Fibroblast of lung (primary cell): ENCODE data around the gene ZNF600.

ENCODE experiments used
- EZH2 ChIP-seq: IDR thresholded peaks from 2 replicates; pipeline ENCODE4 v1.5.1; 2012; ENCODE audit warnings: low read length, control low read depth, mild to moderate bottlenecking; ENCODE audit errors: missing control alignments
- TF ChIP-seq, protein P1 (sequence below), 2 donors: IDR thresholded peaks in 1 of 2; conservative IDR thresholded peaks in 1 of 2; 1 replicate in 1 of 2; 2 replicates in 1 of 2; pipeline ENCODE4 v1.5.1; 2011 to 2012; ENCODE audit warnings: low read length in 2 of 2, control low read depth in 1 of 2, inconsistent platforms in 1 of 2, low read depth in 1 of 2, mild to moderate bottlenecking in 1 of 2

- TF ChIP-seq, protein P1, sequence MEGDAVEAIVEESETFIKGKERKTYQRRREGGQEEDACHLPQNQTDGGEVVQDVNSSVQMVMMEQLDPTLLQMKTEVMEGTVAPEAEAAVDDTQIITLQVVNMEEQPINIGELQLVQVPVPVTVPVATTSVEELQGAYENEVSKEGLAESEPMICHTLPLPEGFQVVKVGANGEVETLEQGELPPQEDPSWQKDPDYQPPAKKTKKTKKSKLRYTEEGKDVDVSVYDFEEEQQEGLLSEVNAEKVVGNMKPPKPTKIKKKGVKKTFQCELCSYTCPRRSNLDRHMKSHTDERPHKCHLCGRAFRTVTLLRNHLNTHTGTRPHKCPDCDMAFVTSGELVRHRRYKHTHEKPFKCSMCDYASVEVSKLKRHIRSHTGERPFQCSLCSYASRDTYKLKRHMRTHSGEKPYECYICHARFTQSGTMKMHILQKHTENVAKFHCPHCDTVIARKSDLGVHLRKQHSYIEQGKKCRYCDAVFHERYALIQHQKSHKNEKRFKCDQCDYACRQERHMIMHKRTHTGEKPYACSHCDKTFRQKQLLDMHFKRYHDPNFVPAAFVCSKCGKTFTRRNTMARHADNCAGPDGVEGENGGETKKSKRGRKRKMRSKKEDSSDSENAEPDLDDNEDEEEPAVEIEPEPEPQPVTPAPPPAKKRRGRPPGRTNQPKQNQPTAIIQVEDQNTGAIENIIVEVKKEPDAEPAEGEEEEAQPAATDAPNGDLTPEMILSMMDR (conservative IDR thresholded peaks at IDR 0.05 in 1 of 2, IDR thresholded peaks at IDR 0.05 in 1 of 2; ENCODE audit: low read depth in 1 of 2, low read length in 2 of 2), result no peak
- no peak for TF ChIP-seq EZH2
These were observed 36.8 kb downstream of the ZNF600 start for GRCh38 chr19:52749780-52750179.
